Measurements from ENCODE around the gene THAP8. TPM values are rescaled to one million over a fixed set of nuclear protein-coding genes. Genes with fewer than 3 reads are reported as not detected.

Gene THAP8
- total RNA-seq, 1 donor: 4.1 TPM

GRCh38 chr19:36084231-36085009 lies 30.3 kb upstream of the THAP8 start:
- no peak for DNase-seq (ENCODE audit: low read depth)
- no peak overlapping the region for H3K4me3 ChIP-seq (ENCODE audit: low read depth, low read length)
- TF ChIP-seq, protein P1, sequence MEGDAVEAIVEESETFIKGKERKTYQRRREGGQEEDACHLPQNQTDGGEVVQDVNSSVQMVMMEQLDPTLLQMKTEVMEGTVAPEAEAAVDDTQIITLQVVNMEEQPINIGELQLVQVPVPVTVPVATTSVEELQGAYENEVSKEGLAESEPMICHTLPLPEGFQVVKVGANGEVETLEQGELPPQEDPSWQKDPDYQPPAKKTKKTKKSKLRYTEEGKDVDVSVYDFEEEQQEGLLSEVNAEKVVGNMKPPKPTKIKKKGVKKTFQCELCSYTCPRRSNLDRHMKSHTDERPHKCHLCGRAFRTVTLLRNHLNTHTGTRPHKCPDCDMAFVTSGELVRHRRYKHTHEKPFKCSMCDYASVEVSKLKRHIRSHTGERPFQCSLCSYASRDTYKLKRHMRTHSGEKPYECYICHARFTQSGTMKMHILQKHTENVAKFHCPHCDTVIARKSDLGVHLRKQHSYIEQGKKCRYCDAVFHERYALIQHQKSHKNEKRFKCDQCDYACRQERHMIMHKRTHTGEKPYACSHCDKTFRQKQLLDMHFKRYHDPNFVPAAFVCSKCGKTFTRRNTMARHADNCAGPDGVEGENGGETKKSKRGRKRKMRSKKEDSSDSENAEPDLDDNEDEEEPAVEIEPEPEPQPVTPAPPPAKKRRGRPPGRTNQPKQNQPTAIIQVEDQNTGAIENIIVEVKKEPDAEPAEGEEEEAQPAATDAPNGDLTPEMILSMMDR (IDR thresholded peaks at IDR 0.05; ENCODE audit: insufficient read depth, low read length): no peak

DNA sequence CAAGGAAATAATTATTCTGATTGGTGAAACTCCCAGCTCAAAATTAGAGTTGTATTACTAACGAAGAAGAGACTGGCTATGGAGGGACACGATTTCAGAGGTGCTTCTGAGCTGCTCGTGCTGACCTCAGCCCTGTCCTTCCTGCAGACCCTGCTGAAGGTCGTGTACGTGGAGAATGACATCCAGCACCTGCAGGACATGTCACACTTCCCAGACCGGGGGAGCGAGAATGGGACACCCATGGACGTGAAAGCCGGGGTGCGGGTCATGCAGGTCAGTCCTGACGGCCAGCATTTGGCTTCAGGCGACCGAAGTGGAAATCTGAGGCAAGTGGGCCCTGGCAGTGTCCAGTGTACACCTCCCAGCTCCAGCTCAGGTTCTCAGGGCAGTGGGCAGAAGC lies 28.8 kb upstream of the THAP8 start:
- no peak overlapping the region for H3K4me3 ChIP-seq (ENCODE audit: low read depth, low read length)
- TF ChIP-seq, protein P1 (IDR thresholded peaks at IDR 0.05; ENCODE audit: insufficient read depth, low read length): no peak
- DNase-seq (ENCODE audit: low read depth): no peak

DNA sequence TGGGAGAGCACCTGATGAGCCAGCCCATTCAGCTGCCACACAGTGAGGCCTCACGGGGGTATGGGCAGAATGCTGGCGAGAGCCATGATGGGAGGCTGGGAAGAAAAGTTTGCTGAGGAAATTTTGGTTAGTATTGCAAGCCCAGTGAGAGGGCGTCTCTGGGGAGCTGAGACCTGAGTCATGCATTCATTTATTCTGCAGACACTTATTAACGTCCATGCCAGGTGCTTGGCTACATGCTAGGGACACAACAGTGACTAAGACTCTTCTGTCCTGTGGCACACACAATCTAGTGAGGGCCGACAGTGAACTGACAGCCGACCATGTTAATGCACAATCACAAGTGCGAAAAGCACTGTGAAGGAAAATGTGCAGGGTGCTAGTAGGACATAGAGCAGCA lies 27.8 kb upstream of the THAP8 start:
- TF ChIP-seq, protein P1 (IDR thresholded peaks at IDR 0.05; ENCODE audit: insufficient read depth, low read length): no peak
- DNase-seq (ENCODE audit: low read depth): peak; percentile 40
- H3K4me3 ChIP-seq (ENCODE audit: low read depth, low read length): no peak overlapping the region

DNA sequence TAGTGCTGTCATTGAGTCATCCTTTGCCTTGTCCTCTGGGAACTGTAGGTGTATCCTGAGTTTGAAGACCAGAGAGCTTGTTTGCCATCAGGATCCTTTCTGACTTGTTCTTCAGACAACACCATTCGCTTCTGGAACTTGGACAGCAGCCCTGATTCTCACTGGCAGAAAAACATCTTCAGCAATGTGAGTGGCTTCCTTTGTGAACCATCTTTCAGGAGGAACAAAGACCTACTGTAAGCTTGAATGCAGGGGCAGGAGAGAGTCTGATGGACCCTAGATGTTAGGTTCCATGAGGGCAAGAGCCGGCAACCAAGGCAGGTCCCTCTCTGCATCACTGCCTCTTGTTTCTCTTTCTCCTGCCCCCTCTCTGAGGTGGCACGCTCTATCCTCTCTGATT lies 27.3 kb upstream of the THAP8 start:
- peak; percentile 9 for DNase-seq (ENCODE audit: low read depth)
- TF ChIP-seq, protein P1 (IDR thresholded peaks at IDR 0.05; ENCODE audit: insufficient read depth, low read length): no peak
- no peak overlapping the region for H3K4me3 ChIP-seq (ENCODE audit: low read depth, low read length)

- no peak overlapping the region for H3K4me3 ChIP-seq (ENCODE audit: low read depth, low read length)
- no peak for DNase-seq (ENCODE audit: low read depth)
- TF ChIP-seq, protein P1 (IDR thresholded peaks at IDR 0.05; ENCODE audit: insufficient read depth, low read length): no peak
Observed at GRCh38 chr19:36079389-36079945, 25.4 kb upstream of the THAP8 start.

- TF ChIP-seq, protein P1 (IDR thresholded peaks at IDR 0.05; ENCODE audit: insufficient read depth, low read length): no peak
- H3K4me3 ChIP-seq (ENCODE audit: low read depth, low read length): no peak overlapping the region
- no peak for DNase-seq (ENCODE audit: low read depth)
Observed at GRCh38 chr19:36073121-36073876, 19.2 kb upstream of the THAP8 start.

Data from fibroblast of the aortic adventitia (primary cell).